NOMO-1 treated with DMSO at 0.1 percent for 48 hours (cell line): ENCODE data around the gene NDUFV1.
"Not testable (repeated sequence)": the region's sequence is repeated elsewhere in the genome, so short reads cannot be mapped to it uniquely, and the experiment has no call there.

Experiments
- DNase-seq: peaks from one replicate; lab custom pipeline; 2025; ENCODE audit not compliant: unreplicated experiment; lab: John Stamatoyannopoulos, UW

Gene NDUFV1

DNA sequence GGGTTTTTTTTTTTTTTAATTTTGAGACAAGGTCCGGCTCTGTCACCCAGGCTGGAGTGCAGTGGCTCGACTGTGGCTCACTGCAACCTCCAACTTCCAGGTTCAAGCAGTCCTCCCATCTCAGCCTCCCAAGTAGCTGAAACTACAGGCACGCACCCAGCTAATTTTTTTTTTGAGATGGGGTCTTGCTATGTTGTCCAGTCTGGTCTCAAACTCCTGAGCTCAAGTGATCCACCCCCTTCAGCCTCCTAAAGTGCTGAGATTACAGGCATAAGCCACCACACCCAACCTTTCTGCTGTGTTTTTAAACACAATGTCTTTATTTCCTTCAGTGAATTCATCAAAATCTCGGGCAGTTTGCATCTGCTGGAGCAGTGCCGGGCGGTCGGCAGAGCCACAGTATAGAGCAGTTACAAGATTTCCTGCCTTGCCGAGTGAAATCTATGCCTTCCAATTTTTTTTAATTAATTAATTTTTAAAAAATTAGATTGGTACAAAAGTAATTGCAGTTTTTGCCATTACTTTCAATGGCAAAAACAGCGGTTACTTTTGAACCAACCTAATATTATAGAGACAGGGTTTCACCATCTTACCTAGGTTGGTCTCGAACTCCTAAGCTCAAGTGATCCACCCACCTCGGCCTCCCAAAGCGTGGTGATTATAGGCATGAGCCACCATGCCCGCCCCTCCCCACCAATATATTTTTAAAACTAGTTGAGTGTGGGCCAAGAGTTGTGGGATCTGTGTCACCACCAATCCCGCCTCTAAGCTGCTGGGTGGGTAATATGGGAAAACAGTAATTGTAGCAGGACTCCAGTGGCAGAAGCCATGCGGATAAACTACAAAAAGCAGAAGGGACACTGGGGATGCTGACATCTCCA lies 46.5 kb downstream of the NDUFV1 start:
- no peak for DNase-seq

DNA sequence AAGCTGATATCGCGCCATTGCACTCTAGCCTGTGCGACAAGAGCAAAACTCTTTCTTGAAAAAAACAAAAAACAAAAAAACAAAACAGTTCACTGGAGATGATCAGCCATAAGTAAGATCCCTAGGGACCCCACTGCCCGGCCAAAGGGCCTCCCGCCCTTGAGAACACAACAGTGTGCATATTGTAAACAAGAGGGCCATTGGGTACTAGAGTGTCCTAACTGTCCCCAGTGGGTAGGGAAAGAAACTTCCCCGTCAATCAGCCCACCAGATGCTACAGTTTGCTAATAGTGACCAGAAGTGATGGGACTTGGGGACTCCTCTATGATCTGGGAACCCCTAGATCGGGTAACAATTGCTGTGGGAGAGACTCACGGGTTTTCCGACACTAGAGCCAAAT lies 47.5 kb downstream of the NDUFV1 start:
- DNase-seq = no peak

DNA sequence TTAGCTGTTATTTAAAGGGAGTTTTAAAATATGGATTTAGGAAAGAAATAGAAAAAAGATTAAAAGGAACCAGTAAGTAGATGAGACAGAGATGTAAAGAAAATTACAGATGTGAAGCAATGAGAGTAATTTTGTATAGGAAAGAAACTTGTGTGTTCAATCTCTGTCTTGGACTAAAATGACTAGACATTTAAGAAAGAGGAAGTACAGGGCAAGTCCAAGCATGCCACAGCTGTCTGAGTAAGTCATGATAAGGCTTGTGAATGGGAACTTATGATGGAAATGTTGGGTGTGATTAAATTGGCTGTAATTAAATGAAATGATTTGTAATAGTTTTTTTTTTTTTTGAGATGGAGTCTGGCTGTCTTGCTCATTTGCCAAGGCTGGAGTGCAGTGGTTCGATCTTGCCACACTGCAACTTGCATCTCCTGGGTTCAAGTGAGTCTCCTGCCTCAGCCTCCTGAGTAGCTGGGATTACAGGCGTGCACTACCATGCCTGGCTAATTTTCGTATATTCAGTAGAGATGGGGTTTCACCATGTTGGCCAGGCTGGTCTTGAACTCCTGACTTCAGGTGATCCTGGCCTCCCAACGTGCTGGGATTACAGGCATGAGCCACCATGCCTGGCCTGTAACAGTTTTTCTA lies 49.7 kb downstream of the NDUFV1 start:
- DNase-seq = peak; percentile 98

- no peak for DNase-seq
Measured at GRCh38 chr11:67657300-67657699, 50.6 kb downstream of the NDUFV1 start.

DNA sequence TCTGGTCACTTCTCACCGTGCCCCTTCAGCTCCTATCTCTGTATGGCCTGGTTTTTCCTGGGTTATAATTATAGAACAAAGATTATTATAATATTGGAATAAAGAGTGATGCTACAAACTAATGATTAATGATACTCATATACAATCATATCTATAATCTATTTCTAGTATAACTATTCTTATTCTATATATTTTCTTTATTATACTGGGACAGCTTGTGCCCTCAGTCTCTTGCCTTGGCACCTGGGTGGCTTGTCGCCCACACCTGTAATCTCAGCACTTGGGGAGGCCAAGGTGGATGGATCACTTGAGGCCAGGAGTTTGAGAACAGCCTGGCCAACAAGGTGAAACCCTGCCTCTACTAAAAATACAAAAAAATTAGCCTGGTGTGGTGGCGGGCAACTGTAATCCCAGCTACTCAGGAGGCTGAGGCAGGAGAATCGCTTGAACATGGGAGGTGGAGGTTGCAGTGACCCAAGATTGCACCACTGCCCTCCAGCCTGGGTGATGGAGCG lies 53.0 kb downstream of the NDUFV1 start:
- not testable (repeated sequence) for DNase-seq

- not testable (repeated sequence) for DNase-seq
Measured at GRCh38 chr11:67660752-67661151, 54.0 kb downstream of the NDUFV1 start.
